Peyer's patch (tissue), 4 donors: Measurements from ENCODE around the gene SMAGP.

Source experiments
- CTCF ChIP-seq, 6 experiments: fragments of 450-650 bp in 4 of 6; fragments of 200-600 bp in 2 of 6; sonication (generic) in 1 of 6; IDR thresholded peaks; one replicate each; pipeline ENCODE4 v1.5.1; 2017 to 2019; ENCODE audit warnings: antibody characterized with exemption in 6 of 6, mild to moderate bottlenecking in 3 of 6, moderate library complexity in 1 of 6
- POLR2A ChIP-seq, 2 donors: fragments of 450-650 bp; IDR thresholded peaks; one replicate each; pipeline ENCODE4 v1.5.1; 2017; ENCODE audit warnings: antibody characterized with exemption in 2 of 2, mild to moderate bottlenecking in 2 of 2, moderate library complexity in 2 of 2

GRCh38 chr12:51205350-51205749 is 64.9 kb downstream of the SMAGP start:
- TF ChIP-seq CTCF (IDR thresholded peaks at IDR 0.05) = no peak
- no peak for TF ChIP-seq POLR2A (IDR thresholded peaks at IDR 0.05)
